Ishikawa (cell line): ENCODE results near the gene OR14A2.

Experiments
- CEBPB ChIP-seq: IDR thresholded peaks from 2 replicates; pipeline ENCODE4 v1.6.1; 2012
- CREB1 ChIP-seq: IDR thresholded peaks from 2 replicates; pipeline ENCODE4 v1.6.1; 2012; ENCODE audit warnings: low read depth
- EGR1 ChIP-seq: IDR thresholded peaks from 2 replicates; pipeline ENCODE4 v1.6.1; 2012
- EP300 ChIP-seq: IDR thresholded peaks from 2 replicates; pipeline ENCODE4 v1.6.1; 2012; ENCODE audit warnings: borderline replicate concordance
- FOXM1 ChIP-seq: IDR thresholded peaks from 2 replicates; pipeline ENCODE4 v1.6.1; 2012; ENCODE audit warnings: low read depth, borderline replicate concordance
- NFIC ChIP-seq: IDR thresholded peaks from 2 replicates; pipeline ENCODE4 v1.6.1; 2012
- RAD21 ChIP-seq: IDR thresholded peaks from 2 replicates; pipeline ENCODE4 v1.6.1; 2012; ENCODE audit warnings: low read depth
- TAF1 ChIP-seq: IDR thresholded peaks from 2 replicates; pipeline ENCODE4 v1.6.1; 2012; ENCODE audit warnings: low read depth, mild to moderate bottlenecking
- TEAD4 ChIP-seq: IDR thresholded peaks from 2 replicates; pipeline ENCODE4 v1.6.1; 2012
- YY1 ChIP-seq: IDR thresholded peaks from 2 replicates; pipeline ENCODE4 v1.6.1; 2012; ENCODE audit warnings: low read depth
- ZBTB7A ChIP-seq: IDR thresholded peaks from 2 replicates; pipeline ENCODE4 v1.6.1; 2012; ENCODE audit warnings: low read depth
- TF ChIP-seq, protein P1 (sequence below): IDR thresholded peaks from 2 replicates; pipeline ENCODE4 v1.6.1; 2012
- TF ChIP-seq, protein P2 (sequence below): IDR thresholded peaks from 2 replicates; pipeline ENCODE4 v1.6.1; 2012; ENCODE audit warnings: low read depth, mild to moderate bottlenecking
- TF ChIP-seq, protein P3 (sequence below): IDR thresholded peaks from 2 replicates; pipeline ENCODE4 v1.6.1; 2012

DNA sequence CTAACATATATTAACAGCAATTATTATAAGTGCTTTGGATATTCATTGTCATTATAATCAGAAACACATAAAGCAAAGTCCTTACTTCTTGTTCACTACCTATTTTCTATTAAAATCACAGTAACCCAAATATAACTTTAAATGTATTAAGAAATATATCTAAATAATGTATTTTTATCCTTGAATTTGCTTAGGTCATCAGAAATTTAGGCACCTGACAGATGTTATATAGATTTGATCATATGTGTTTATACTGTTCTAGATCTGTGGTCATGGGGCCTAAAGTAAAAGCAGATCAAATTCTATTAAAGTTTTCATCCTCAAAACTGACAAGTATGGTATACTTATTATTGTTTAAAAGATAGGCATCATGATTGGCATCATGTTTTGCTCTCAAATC lies 21.7 kb upstream of the OR14A2 start:
- TF ChIP-seq EP300 (no peak), YY1 (no peak), TAF1 (no peak), NFIC (no peak), RAD21 (no peak), EGR1 (no peak), FOXM1 (no peak), TEAD4 (no peak), ZBTB7A (no peak), CREB1 (no peak), CEBPB (no peak)
- TF ChIP-seq, protein P1, sequence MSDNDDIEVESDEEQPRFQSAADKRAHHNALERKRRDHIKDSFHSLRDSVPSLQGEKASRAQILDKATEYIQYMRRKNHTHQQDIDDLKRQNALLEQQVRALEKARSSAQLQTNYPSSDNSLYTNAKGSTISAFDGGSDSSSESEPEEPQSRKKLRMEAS: no peak
- TF ChIP-seq, protein P2, sequence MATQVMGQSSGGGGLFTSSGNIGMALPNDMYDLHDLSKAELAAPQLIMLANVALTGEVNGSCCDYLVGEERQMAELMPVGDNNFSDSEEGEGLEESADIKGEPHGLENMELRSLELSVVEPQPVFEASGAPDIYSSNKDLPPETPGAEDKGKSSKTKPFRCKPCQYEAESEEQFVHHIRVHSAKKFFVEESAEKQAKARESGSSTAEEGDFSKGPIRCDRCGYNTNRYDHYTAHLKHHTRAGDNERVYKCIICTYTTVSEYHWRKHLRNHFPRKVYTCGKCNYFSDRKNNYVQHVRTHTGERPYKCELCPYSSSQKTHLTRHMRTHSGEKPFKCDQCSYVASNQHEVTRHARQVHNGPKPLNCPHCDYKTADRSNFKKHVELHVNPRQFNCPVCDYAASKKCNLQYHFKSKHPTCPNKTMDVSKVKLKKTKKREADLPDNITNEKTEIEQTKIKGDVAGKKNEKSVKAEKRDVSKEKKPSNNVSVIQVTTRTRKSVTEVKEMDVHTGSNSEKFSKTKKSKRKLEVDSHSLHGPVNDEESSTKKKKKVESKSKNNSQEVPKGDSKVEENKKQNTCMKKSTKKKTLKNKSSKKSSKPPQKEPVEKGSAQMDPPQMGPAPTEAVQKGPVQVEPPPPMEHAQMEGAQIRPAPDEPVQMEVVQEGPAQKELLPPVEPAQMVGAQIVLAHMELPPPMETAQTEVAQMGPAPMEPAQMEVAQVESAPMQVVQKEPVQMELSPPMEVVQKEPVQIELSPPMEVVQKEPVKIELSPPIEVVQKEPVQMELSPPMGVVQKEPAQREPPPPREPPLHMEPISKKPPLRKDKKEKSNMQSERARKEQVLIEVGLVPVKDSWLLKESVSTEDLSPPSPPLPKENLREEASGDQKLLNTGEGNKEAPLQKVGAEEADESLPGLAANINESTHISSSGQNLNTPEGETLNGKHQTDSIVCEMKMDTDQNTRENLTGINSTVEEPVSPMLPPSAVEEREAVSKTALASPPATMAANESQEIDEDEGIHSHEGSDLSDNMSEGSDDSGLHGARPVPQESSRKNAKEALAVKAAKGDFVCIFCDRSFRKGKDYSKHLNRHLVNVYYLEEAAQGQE: no peak
- TF ChIP-seq, protein P3, sequence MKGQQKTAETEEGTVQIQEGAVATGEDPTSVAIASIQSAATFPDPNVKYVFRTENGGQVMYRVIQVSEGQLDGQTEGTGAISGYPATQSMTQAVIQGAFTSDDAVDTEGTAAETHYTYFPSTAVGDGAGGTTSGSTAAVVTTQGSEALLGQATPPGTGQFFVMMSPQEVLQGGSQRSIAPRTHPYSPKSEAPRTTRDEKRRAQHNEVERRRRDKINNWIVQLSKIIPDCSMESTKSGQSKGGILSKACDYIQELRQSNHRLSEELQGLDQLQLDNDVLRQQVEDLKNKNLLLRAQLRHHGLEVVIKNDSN: no peak
